Testis (tissue), 3 donors: ENCODE measurements around the gene OTOP3. TPM values are rescaled to one million over a fixed set of nuclear protein-coding genes. Genes with fewer than 3 reads are reported as not detected.
A peak's percentile ranks its signal among the peaks of the same experiment; 100 is the strongest.

Experiments
- DNase-seq: peaks from one replicate; pipeline ENCODE4 v3.0.0-alpha.2; 2019
- H3K27ac ChIP-seq, 2 donors: fragments of 200-600 bp; sonication (generic); one replicate each; pipeline ENCODE4 v1.5.1; 2019
- H3K27me3 ChIP-seq: fragments of 200-600 bp; sonication (generic); one replicate; pipeline ENCODE4 v1.5.1; 2019
- H3K36me3 ChIP-seq: fragments of 200-600 bp; sonication (generic); one replicate; pipeline ENCODE4 v1.5.1; 2017; ENCODE audit warnings: low read depth; ENCODE audit errors: missing control alignments
- H3K4me1 ChIP-seq: fragments of 200-600 bp; sonication (generic); one replicate; pipeline ENCODE4 v1.5.1; 2019
- H3K4me3 ChIP-seq, 2 donors: fragments of 200-600 bp; sonication (generic); one replicate each; pipeline ENCODE4 v1.5.1; 2017 to 2019
- H3K9me3 ChIP-seq: fragments of 200-600 bp; sonication (generic); one replicate; pipeline ENCODE4 v1.5.1; 2017
- POLR2A ChIP-seq: fragments of 450-650 bp; IDR thresholded peaks from one replicate; pipeline ENCODE4 v1.6.1; 2017; ENCODE audit warnings: antibody characterized with exemption, mild to moderate bottlenecking, moderate library complexity
- WGBS, 2 donors: methylation state at CpG; one replicate each; pipeline ENCODE4 v1.1.5; 2018; 5-methylcytosine and 5-hydroxymethylcytosine counted together
- intact Hi-C: fragments of 100-400 bp; cut with DNase I; formaldehyde crosslinking; loops from one replicate; pipeline ENCODE4 v1.15.1; 2023; ENCODE audit warnings: low total_unique reads
- polyA plus RNA-seq: library from polyadenylated mRNA; stranded (reverse); fragments of 350-450 nt; fragmentation: Illumina TruSeq; extraction: RNeasy Lipid Tissue Mini Kit (QIAGEN cat#74804); gene quantifications from one replicate; pipeline ENCODE4 v1.2.3, GENCODE V29; 2014; ENCODE audit warnings: low read depth, low replicate concordance; ENCODE audit not compliant: insufficient read depth
- total RNA-seq, 2 donors: library from RNA; depleted of rRNA; stranded (reverse); fragments of >200 nt; gene quantifications; one replicate each; pipeline ENCODE4 v1.2.3, GENCODE V29; 2016
- TF ChIP-seq, protein P1 (sequence below), 3 experiments: fragments of 450-650 bp in 2 of 3; fragments of 200-600 bp in 1 of 3; sonication (generic) in 1 of 3; IDR thresholded peaks; one replicate each; pipeline ENCODE4 v1.5.1; 2016 to 2019; ENCODE audit warnings: antibody characterized with exemption in 3 of 3, mild to moderate bottlenecking in 2 of 3, moderate library complexity in 1 of 3

Gene OTOP3
- total and polyA plus RNA-seq, 3 donors from 2014 or later = 0.12 TPM; not detected in 2

DNA sequence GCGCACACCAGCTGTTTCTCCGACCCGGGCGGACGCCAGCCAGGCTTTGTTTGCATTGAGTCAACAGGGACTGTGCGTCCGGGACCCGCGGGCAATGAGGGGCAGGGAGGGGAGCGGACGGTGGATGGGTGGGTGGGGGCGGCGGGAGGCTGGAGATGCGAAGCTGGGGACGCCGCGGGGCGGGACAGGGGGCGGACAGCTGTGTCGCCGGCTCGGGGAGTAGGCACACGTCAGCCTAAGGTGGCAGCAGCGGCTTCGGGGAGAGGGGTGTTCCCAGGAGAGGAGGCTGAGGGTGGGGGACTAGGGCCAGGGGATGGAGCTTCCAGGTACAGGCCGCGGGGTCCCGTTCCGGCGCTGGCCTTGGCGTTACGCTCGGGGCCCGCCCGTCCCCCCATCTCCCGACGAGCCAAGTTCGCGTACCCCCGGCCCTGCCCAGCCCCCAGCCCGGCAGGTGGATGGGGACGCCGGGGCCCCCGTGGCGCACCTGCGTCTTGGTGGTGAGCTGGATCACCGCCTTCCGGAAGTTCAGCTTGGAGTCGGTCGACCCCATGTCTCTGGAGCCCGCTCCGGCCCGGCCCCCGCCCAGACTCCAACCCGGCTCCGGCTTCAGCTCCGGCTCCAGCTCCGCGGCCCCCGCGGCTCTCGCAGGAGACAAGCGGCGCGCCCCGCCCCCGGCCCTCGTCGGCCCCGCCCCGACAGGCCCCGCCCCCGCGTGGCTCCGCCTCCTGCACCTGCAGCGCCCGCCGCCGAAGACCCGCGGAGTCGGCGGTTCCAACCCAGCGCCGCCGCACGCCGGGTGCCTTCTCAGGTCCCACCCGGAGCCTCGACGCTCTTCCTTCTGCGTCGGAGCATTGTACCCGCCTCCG is 36.6 kb downstream of the OTOP3 start, which contains the start of gene HID1:
Gene HID1 (minus strand): TSS at position 653 of the 866 bp plus-strand sequence. CDS start 103 bp downstream, at position 550.
- peak; percentile 88 for DNase-seq
- intact Hi-C loops = no loop called here

DNA sequence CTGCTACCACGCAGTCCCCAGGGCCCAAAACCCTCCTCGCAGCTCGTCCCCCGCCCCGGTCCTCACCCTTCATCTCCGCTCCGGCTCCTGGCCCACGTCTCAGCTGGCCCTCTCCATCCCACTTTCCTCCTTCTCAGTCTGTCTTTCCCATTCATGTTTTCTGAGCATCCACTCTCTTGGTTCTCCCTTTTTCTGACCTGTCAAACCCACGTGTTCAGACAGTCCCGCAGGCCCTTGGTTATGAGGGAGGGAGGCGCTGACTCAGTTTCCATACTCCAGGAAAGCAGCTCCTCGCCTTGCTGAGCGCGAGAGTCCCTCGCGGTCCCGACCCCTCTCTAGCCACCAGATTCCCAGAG is 37.3 kb downstream of the OTOP3 start:
- no peak overlapping the region for H3K27ac ChIP-seq
- no peaks in the 10 kb centered on the region for H3K27me3 ChIP-seq
- H3K4me3 ChIP-seq = peak overlapping the region; percentile 53 to 74
- peaks cover 13% of the 10 kb centered on the region for H3K4me1 ChIP-seq
- H3K9me3 ChIP-seq = no peaks in the 10 kb centered on the region
- 8% methylated on average over 17 of the region's 17 CpGs for WGBS, 2 donors
- no peak for DNase-seq
- intact Hi-C loops = no loop called here
- H3K36me3 ChIP-seq = no peaks in the 10 kb centered on the region
- no peak for TF ChIP-seq POLR2A
- TF ChIP-seq, protein P1, sequence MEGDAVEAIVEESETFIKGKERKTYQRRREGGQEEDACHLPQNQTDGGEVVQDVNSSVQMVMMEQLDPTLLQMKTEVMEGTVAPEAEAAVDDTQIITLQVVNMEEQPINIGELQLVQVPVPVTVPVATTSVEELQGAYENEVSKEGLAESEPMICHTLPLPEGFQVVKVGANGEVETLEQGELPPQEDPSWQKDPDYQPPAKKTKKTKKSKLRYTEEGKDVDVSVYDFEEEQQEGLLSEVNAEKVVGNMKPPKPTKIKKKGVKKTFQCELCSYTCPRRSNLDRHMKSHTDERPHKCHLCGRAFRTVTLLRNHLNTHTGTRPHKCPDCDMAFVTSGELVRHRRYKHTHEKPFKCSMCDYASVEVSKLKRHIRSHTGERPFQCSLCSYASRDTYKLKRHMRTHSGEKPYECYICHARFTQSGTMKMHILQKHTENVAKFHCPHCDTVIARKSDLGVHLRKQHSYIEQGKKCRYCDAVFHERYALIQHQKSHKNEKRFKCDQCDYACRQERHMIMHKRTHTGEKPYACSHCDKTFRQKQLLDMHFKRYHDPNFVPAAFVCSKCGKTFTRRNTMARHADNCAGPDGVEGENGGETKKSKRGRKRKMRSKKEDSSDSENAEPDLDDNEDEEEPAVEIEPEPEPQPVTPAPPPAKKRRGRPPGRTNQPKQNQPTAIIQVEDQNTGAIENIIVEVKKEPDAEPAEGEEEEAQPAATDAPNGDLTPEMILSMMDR (IDR thresholded peaks at IDR 0.05) = no peak

More for the DNA sequence above, 36.6 kb downstream of the OTOP3 start, which contains the start of gene HID1:
- Histone ChIP-seq H3K9me3 (no peaks in the 10 kb centered on the region), H3K27ac (no peak within 1 kb of the TSS), H3K4me1 (peaks cover 13% of the 10 kb centered on the region), H3K4me3 (peak within 1 kb of the TSS; percentile 53 to 74), H3K36me3 (no peaks in the 10 kb centered on the region), H3K27me3 (no peaks in the 10 kb centered on the region)
- WGBS, 2 donors = 2% methylated on average over 11 to 48 of the region's 95 CpGs
- TF ChIP-seq POLR2A = no peak
- TF ChIP-seq, protein P1 (IDR thresholded peaks at IDR 0.05) = no peak

DNA sequence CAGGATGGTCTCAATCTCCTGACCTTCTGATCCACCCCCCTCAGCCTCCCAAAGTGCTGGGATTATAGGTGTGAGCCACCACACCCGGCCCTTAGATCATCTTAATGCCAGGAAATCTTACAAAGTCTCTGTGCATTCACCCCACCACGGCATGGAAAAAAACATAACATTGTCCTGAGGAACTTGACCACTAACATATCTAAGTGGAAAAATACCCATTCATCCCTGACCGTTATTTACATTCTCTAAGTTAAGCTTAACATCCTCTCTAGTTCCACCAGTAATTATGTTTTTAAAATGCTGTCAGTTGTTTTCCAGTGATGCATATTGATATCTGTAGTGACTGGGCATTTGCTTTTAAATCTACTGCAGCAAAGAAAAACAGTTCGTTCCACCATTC is 40.2 kb downstream of the OTOP3 start:
- 78 to 86% methylated on average over 4 of the region's 4 CpGs for WGBS, 2 donors
- peaks cover 13% of the 10 kb centered on the region for H3K4me1 ChIP-seq
- no peak overlapping the region for H3K4me3 ChIP-seq
- intact Hi-C loops = no loop called here
- H3K9me3 ChIP-seq = no peaks in the 10 kb centered on the region
- TF ChIP-seq, protein P1 (IDR thresholded peaks at IDR 0.05) = no peak
- no peak for TF ChIP-seq POLR2A
- no peaks in the 10 kb centered on the region for H3K36me3 ChIP-seq
- no peaks in the 10 kb centered on the region for H3K27me3 ChIP-seq
- DNase-seq = no peak
- H3K27ac ChIP-seq = no peak overlapping the region

DNA sequence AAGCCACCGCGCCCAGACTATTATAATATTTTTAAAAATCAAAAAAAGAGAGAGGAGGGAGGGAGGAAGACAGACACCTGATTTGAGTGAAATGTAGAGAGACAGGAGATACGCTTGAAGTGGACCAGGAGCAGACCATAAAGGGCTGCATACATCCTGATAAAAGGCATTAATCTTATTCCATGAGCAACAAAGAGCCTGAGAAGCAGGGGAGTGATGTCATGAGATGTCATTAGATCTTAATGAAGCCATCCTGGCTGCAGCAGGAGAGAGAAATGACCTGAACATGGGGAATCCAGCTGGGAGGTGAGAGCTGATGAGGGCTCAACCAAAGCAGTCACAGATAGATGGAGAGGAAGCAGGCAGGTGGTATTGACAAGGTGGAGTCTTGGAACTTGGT is 42.1 kb downstream of the OTOP3 start:
- TF ChIP-seq, protein P1 (IDR thresholded peaks at IDR 0.05) = no peak
- TF ChIP-seq POLR2A = no peak
- Histone ChIP-seq H3K4me3 (no peak overlapping the region), H3K4me1 (peaks cover 14% of the 10 kb centered on the region), H3K36me3 (no peaks in the 10 kb centered on the region), H3K27ac (no peak overlapping the region), H3K27me3 (no peaks in the 10 kb centered on the region), H3K9me3 (no peaks in the 10 kb centered on the region)
- intact Hi-C loops = no loop called here
- 83 to 88% methylated on average over 3 of the region's 3 CpGs for WGBS, 2 donors
- no peak for DNase-seq
